Chondrocyte (in vitro differentiated cells): ENCODE data around the gene SIX3. TPM values are rescaled to one million over a fixed set of nuclear protein-coding genes. Genes with fewer than 3 reads are reported as not detected.

Experiments
- DNase-seq: peaks from one replicate; pipeline ENCODE4 v3.0.0; 2021; ENCODE audit warnings: mixed read lengths, low spot score
- H3K27ac Mint-ChIP-seq: one replicate; pipeline ENCODE4 v1.8.0; 2021; ENCODE audit warnings: mild to moderate bottlenecking, moderate library complexity, mixed read lengths; ENCODE audit not compliant: unreplicated experiment
- H3K27me3 Mint-ChIP-seq: 2 replicates; pipeline ENCODE4 v1.8.0; 2021; ENCODE audit warnings: low read depth, mixed read lengths
- H3K36me3 Mint-ChIP-seq: 2 replicates; pipeline ENCODE4 v1.8.0; 2021; ENCODE audit warnings: low read depth, mixed read lengths
- H3K4me1 Mint-ChIP-seq: 2 replicates; pipeline ENCODE4 v1.8.0; 2021; ENCODE audit warnings: low read depth, mild to moderate bottlenecking, mixed read lengths
- H3K4me3 Mint-ChIP-seq: one replicate; pipeline ENCODE4 v1.8.0; 2021; ENCODE audit warnings: mild to moderate bottlenecking, moderate library complexity, mixed read lengths; ENCODE audit not compliant: unreplicated experiment
- H3K9me3 Mint-ChIP-seq: 2 replicates; pipeline ENCODE4 v1.8.0; 2021; ENCODE audit warnings: low read depth, mixed read lengths
- CTCF ChIP-seq: fragments of 200-600 bp; sonication (generic); IDR thresholded peaks from 2 replicates; pipeline ENCODE4 v1.5.0; 2021; ENCODE audit warnings: antibody characterized with exemption, mild to moderate bottlenecking, moderate library complexity
- total RNA-seq: library from RNA; stranded (reverse); gene quantifications from 3 replicates; pipeline ENCODE4 v1.2.1, GENCODE V29; 2021

SIX3 gene
- total RNA-seq, 1 donor from 2014 or later, result not detected

GRCh38 chr2:44983836-44984604 is 42.5 kb downstream of the SIX3 start:
- no peaks in the 10 kb centered on the region for H3K27me3 Mint-ChIP-seq
- H3K27ac Mint-ChIP-seq, result no peak overlapping the region

GRCh38 chr2:44989176-44989575 is 47.7 kb downstream of the SIX3 start:
- Mint-ChIP-seq H3K9me3 (peaks cover 28% of the 10 kb centered on the region), H3K4me1 (no peaks in the 10 kb centered on the region), H3K27me3 (peaks cover 7% of the 10 kb centered on the region), H3K36me3 (peaks cover 16% of the 10 kb centered on the region), H3K27ac (no peak overlapping the region), H3K4me3 (no peak overlapping the region)
- TF ChIP-seq CTCF, result no peak
- no peak for DNase-seq

More at GRCh38 chr2:44983836-44984604, 42.5 kb downstream of the SIX3 start:
- no peak for TF ChIP-seq CTCF
- peaks cover 21% of the 10 kb centered on the region for H3K9me3 Mint-ChIP-seq
- no peak for DNase-seq
- H3K4me1 Mint-ChIP-seq, result peaks cover 5% of the 10 kb centered on the region
- no peak overlapping the region for H3K4me3 Mint-ChIP-seq
- H3K36me3 Mint-ChIP-seq, result peaks cover 6% of the 10 kb centered on the region

GRCh38 chr2:44994377-44994776 is 52.9 kb downstream of the SIX3 start:
- Mint-ChIP-seq H3K9me3 (peaks cover 9% of the 10 kb centered on the region), H3K4me3 (no peak overlapping the region), H3K36me3 (peaks cover 10% of the 10 kb centered on the region), H3K27me3 (peaks cover 13% of the 10 kb centered on the region), H3K4me1 (no peaks in the 10 kb centered on the region), H3K27ac (no peak overlapping the region)
- no peak for DNase-seq
- no peak for TF ChIP-seq CTCF

Other genes with a start within 250 kb of the SIX3 start
- gene SIX2, start 67.8 kb downstream of the SIX3 start, total RNA-seq, result 35.0 to 93.2 TPM (median 35.1 TPM) in 3 replicates